H1 (cell line): ENCODE measurements around the gene CHMP4B. TPM values are rescaled to one million over a fixed set of nuclear protein-coding genes. Genes with fewer than 3 reads are reported as not detected.

Experiments used
- CTCF ChIA-PET: fragments of 300-600 bp; sonication (Branson Sonifier 250); formaldehyde crosslinking; loops from one replicate; lab custom pipeline; 2021; ENCODE audit not compliant: partially characterized antibody; lab: Charles Lee
- POLR2A ChIA-PET: fragments of 300-600 bp; sonication (Branson Sonifier 250); formaldehyde crosslinking; loops from one replicate; lab custom pipeline; 2021; ENCODE audit warnings: inconsistent platforms; ENCODE audit not compliant: partially characterized antibody; lab: Charles Lee
- DNase-seq, 2 experiments: peaks; one replicate each; pipeline versions ENCODE4 v3.0.0 to v3.0.0-alpha.2; 2010 to 2022; ENCODE audit warnings: low spot score in 2 of 2, low read depth in 1 of 2, mixed read lengths in 1 of 2
- FAIRE-seq: peaks from 2 replicates; lab custom pipeline; 2011; peaks lifted over from hg19 to GRCh38; lab: Jason Lieb, UNC
- H2AFZ ChIP-seq: 2 replicates; pipeline ENCODE4 v1.8.1; 2012; ENCODE audit warnings: low read length, inconsistent platforms
- H2AK5ac ChIP-seq: 2 replicates; pipeline ENCODE4 v1.6.1; 2013; ENCODE audit warnings: low read depth, low read length
- H2BK120ac ChIP-seq: replicated peaks from 2 replicates; pipeline ENCODE3; 2013; ENCODE audit warnings: low read depth, low read length, inconsistent platforms
- H2BK12ac ChIP-seq: 2 replicates; pipeline ENCODE4 v1.6.1; 2013; ENCODE audit warnings: low read depth, low read length
- H2BK15ac ChIP-seq: 2 replicates; pipeline ENCODE4 v1.6.1; 2013; ENCODE audit warnings: low read length
- H2BK20ac ChIP-seq: 2 replicates; pipeline ENCODE4 v1.6.1; 2013; ENCODE audit warnings: low read length
- H2BK5ac ChIP-seq: 2 replicates; pipeline ENCODE4 v1.6.1; 2013; ENCODE audit warnings: low read depth, low read length
- H3K14ac ChIP-seq: 2 replicates; pipeline ENCODE4 v1.6.1; 2013; ENCODE audit warnings: inconsistent platforms; ENCODE audit not compliant: insufficient read length
- H3K18ac ChIP-seq: 2 replicates; pipeline ENCODE4 v1.6.1; 2013; ENCODE audit warnings: low read length; ENCODE audit errors: extremely low read depth
- H3K23ac ChIP-seq: 2 replicates; pipeline ENCODE4 v1.6.1; 2013; ENCODE audit warnings: inconsistent platforms; ENCODE audit not compliant: insufficient read length
- H3K23me2 ChIP-seq: 2 replicates; pipeline ENCODE4 v1.6.1; 2013; ENCODE audit warnings: low read depth, low read length
- H3K27ac ChIP-seq: 2 replicates; pipeline ENCODE4 v1.6.1; 2011; ENCODE audit warnings: low read depth, low read length, inconsistent platforms
- H3K27me3 ChIP-seq, 4 experiments: replicated peaks in 1 of 4; 1 replicate in 1 of 4; 2 replicates in 3 of 4; pipeline versions ENCODE4 v1.6.1 to v1.8.1; 2011 to 2013; ENCODE audit warnings: low read length in 3 of 4, mild to moderate bottlenecking in 3 of 4, inconsistent platforms in 2 of 4, mixed read lengths in 2 of 4, moderate library complexity in 1 of 4; ENCODE audit not compliant: control insufficient read depth in 3 of 4, insufficient read depth in 3 of 4; ENCODE audit errors: extremely low read depth in 1 of 4
- H3K36me3 ChIP-seq, 4 experiments: 2 replicates each; pipeline versions ENCODE4 v1.6.1 to v1.8.1; 2011 to 2013; ENCODE audit warnings: mild to moderate bottlenecking in 4 of 4, low read length in 3 of 4, moderate library complexity in 2 of 4, control low read depth in 1 of 4, inconsistent platforms in 1 of 4; ENCODE audit not compliant: insufficient read depth in 4 of 4, control insufficient read depth in 2 of 4
- H3K4ac ChIP-seq: replicated peaks from 2 replicates; pipeline ENCODE3; 2013; ENCODE audit warnings: low read length, low read depth, mixed read lengths, inconsistent platforms; ENCODE audit not compliant: insufficient read length
- H3K4me1 ChIP-seq, 4 experiments: replicated peaks in 1 of 4; 1 replicate in 1 of 4; 2 replicates in 3 of 4; pipeline versions ENCODE4 v1.6.1 to v1.8.1; 2011 to 2013; ENCODE audit warnings: low read length in 3 of 4, inconsistent platforms in 2 of 4, mixed read lengths in 1 of 4; ENCODE audit not compliant: insufficient read depth in 4 of 4, control insufficient read depth in 3 of 4
- H3K4me2 ChIP-seq, 2 experiments: 2 replicates each; pipeline versions ENCODE4 v1.6.1 to v1.8.1; 2011 to 2013; ENCODE audit warnings: low read depth in 2 of 2, low read length in 2 of 2, control low read depth in 1 of 2, inconsistent platforms in 1 of 2, mild to moderate bottlenecking in 1 of 2; ENCODE audit not compliant: insufficient read depth in 1 of 2
- H3K4me3 ChIP-seq, 4 experiments: fragments of 200-600, 300-600 bp in 1 of 4; sonication (generic), shearing (Covaris generic), sonication (Bioruptor Twin) in 1 of 4; 2 replicates each; pipeline versions ENCODE4 v1.5.1 to v1.8.1; 2011 to 2016; ENCODE audit warnings: low read length in 4 of 4, low read depth in 3 of 4, control low read depth in 2 of 4, inconsistent platforms in 2 of 4, mild to moderate bottlenecking in 2 of 4, mixed read lengths in 1 of 4, moderate library complexity in 1 of 4; ENCODE audit not compliant: insufficient read depth in 2 of 4; ENCODE audit errors: extremely low read depth in 1 of 4
- H3K56ac ChIP-seq: replicated peaks from 2 replicates; pipeline ENCODE3; 2013; ENCODE audit warnings: low read depth, mild to moderate bottlenecking, mixed read lengths, low read length, inconsistent platforms; ENCODE audit not compliant: insufficient read length
- H3K79me1 ChIP-seq: 2 replicates; pipeline ENCODE4 v1.6.1; 2013; ENCODE audit warnings: low read depth, low read length, control low read depth
- H3K79me2 ChIP-seq, 2 experiments: 2 replicates each; pipeline versions ENCODE4 v1.6.1 to v1.8.1; 2012 to 2013; ENCODE audit warnings: low read length in 2 of 2, mild to moderate bottlenecking in 2 of 2, inconsistent platforms in 1 of 2; ENCODE audit not compliant: insufficient read depth in 2 of 2, control insufficient read depth in 1 of 2
- H3K9ac ChIP-seq, 4 experiments: replicated peaks in 1 of 4; 1 replicate in 1 of 4; 2 replicates in 3 of 4; pipeline versions ENCODE4 v1.6.1 to v1.8.1; 2011 to 2013; ENCODE audit warnings: low read depth in 3 of 4, low read length in 3 of 4, control low read depth in 2 of 4, mild to moderate bottlenecking in 2 of 4, moderate library complexity in 2 of 4, inconsistent platforms in 1 of 4; ENCODE audit errors: extremely low read depth in 1 of 4
- H3K9me3 ChIP-seq, 2 experiments: 2 replicates each; pipeline versions ENCODE4 v1.6.1 to v1.8.1; 2012 to 2013; ENCODE audit warnings: mild to moderate bottlenecking in 2 of 2, moderate library complexity in 2 of 2, control low read depth in 1 of 2, inconsistent platforms in 1 of 2, low read depth in 1 of 2, low read length in 1 of 2, mixed read lengths in 1 of 2; ENCODE audit not compliant: insufficient read depth in 2 of 2
- H4K20me1 ChIP-seq, 2 experiments: replicated peaks in 1 of 2; 2 replicates each; pipeline versions ENCODE3 to v1.8.1; 2011 to 2013; ENCODE audit warnings: inconsistent platforms in 2 of 2, low read length in 2 of 2, mild to moderate bottlenecking in 1 of 2; ENCODE audit not compliant: insufficient read depth in 2 of 2, control insufficient read depth in 1 of 2
- H4K5ac ChIP-seq: 2 replicates; pipeline ENCODE4 v1.6.1; 2013; ENCODE audit warnings: low read length, low read depth, mixed read lengths, inconsistent platforms; ENCODE audit not compliant: insufficient read length
- H4K8ac ChIP-seq: 2 replicates; pipeline ENCODE4 v1.8.0; 2013; ENCODE audit warnings: mild to moderate bottlenecking, moderate library complexity, low read length, inconsistent platforms; ENCODE audit not compliant: insufficient read depth; ENCODE audit errors: extremely low read depth
- H4K91ac ChIP-seq: replicated peaks from 2 replicates; pipeline ENCODE3; 2013; ENCODE audit warnings: low read length, mixed read lengths, inconsistent platforms; ENCODE audit not compliant: insufficient read length
- HDAC6 ChIP-seq: IDR thresholded peaks from one replicate; pipeline ENCODE4 v1.7.1; 2012; ENCODE audit warnings: low read depth, mild to moderate bottlenecking, inconsistent platforms, low read length, moderate library complexity
- WGBS, 2 experiments: shearing (Covaris generic) in 1 of 2; methylation state at CpG; one replicate each; pipeline versions ENCODE4 v1.1.6 to v1.1.7; 2013 to 2015; ENCODE audit warnings: low lambda C conversion rate in 2 of 2, mixed read lengths in 2 of 2, inconsistent platforms in 1 of 2, low coverage in 1 of 2, missing lambda C conversion rate in 1 of 2; ENCODE audit not compliant: insufficient replicate concordance in 2 of 2, insufficient coverage in 1 of 2, insufficient read length in 1 of 2; ENCODE audit errors: extremely low coverage in 1 of 2, missing lambda C conversion rate in 1 of 2; 5-methylcytosine and 5-hydroxymethylcytosine counted together
- polyA plus RNA-seq, 7 experiments: library from polyadenylated mRNA; depleted of rRNA in 3 of 7; stranded (reverse) in 5 of 7; unstranded in 2 of 7; fragments of >200 nt in 5 of 7; fragments of 200-250 nt in 2 of 7; gene quantifications; 1 replicate in 5 of 7; 2 replicates in 1 of 7; 4 replicates in 1 of 7; pipeline versions ENCODE4 v1.2.1 to v1.2.3, GENCODE V29; 2011 to 2013; ENCODE audit warnings: missing spikeins in 2 of 7, mixed read lengths in 2 of 7
- total RNA-seq: library from RNA; stranded (reverse); fragmentation: NEBNext Ultra II Directional; extraction: Animal tissue kit (Norgen Biotek cat#: 25700); gene quantifications from 2 replicates; pipeline ENCODE4 v1.2.1, GENCODE V29; 2021

CHMP4B gene
- total and polyA plus RNA-seq, 2 of the 8 experiments (the other 6 are each of a cell fraction or from before 2014, with no cell fraction given), result 38.6 to 66.3 TPM

DNA sequence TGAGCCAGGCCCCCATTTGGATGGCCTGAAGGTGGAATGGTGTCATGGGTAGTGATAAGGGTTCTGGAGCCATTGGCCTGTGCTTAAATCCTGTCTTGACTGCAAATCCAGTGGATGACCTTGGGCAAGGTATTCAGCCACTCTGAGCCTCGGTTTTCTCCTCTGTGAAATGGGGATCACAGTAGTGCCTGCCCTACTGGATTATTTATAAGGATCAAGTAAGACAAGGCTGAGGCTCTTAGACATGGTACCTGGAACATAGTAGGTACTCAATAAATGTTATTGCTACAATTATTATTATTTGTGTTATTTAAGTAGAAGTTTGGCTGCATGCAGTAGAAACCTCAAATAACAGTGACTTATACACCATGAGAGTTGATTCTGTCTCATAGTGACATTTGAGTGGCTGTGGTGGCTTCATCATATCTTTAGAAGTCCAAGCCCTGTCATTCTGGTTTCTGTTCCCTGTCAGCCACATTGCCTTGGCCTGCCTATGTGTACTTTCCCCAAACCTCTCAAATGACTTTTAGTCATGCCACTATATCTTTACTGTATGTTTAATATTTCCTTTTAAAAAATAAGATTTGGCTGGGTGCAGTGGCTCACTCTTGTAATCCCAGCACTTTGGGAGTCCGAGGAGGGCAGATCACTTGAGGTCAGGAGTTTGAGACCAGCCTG lies 37.6 kb upstream of the CHMP4B start:
- no peaks in the 10 kb centered on the region for H3K79me2 ChIP-seq

More for the DNA sequence above, 37.6 kb upstream of the CHMP4B start:
- Histone ChIP-seq H3K27ac (no peak overlapping the region), H3K27me3 (no peaks in the 10 kb centered on the region), H2BK15ac (no peak overlapping the region), H3K79me1 (no peaks in the 10 kb centered on the region), H3K9me3 (no peaks in the 10 kb centered on the region), H3K56ac (no peak overlapping the region), H2BK20ac (no peak overlapping the region), H3K18ac (no peak overlapping the region), H4K5ac (no peak overlapping the region), H4K91ac (no peak overlapping the region), H4K20me1 (no peaks in the 10 kb centered on the region), H2BK120ac (no peak overlapping the region), H3K36me3 (no peaks in the 10 kb centered on the region), H4K8ac (no peak overlapping the region), H3K4ac (no peak overlapping the region), H2BK5ac (no peak overlapping the region), H3K9ac (no peak overlapping the region), H3K23me2 (no peaks in the 10 kb centered on the region), H3K14ac (no peak overlapping the region), H2AFZ (no peak overlapping the region), H3K23ac (no peak overlapping the region), H3K4me3 (no peak overlapping the region), H3K4me2 (no peak overlapping the region), H3K4me1 (no peaks in the 10 kb centered on the region), H2AK5ac (no peak overlapping the region), H2BK12ac (no peak overlapping the region)
- ChIA-PET CTCF (interaction anchor here (0.8 kb wide), 1 partner anchor 162 kb away, joined by 3 read pairs; no protein-coding TSS in a partner anchor), POLR2A (no interaction called here)
- 91% methylated on average over 2 of the region's 2 CpGs; no CpG with 5 or more reads in 1 of the 2 experiments for WGBS, 2 experiments
- FAIRE-seq (no peak), DNase-seq (no peak)
- no peak for TF ChIP-seq HDAC6
